8988T (cell line): Measurements from ENCODE around the gene ST8SIA1.
"Not testable (repeated sequence)": the region's sequence is repeated elsewhere in the genome, so short reads cannot be mapped to it uniquely, and the experiment has no call there.

ENCODE experiments used
- DNase-seq: peaks from one replicate; pipeline ENCODE4 v3.0.0; 2011

ST8SIA1 gene

GRCh38 chr12:22334410-22335100, at the start of gene ST8SIA1:
TSS of gene ST8SIA1 (minus strand) at chr12:22334707. CDS start at chr12:22334232, 475 bp downstream.
- no peak for DNase-seq

GRCh38 chr12:22380031-22380430, 45.5 kb upstream of the ST8SIA1 start:
- no peak for DNase-seq

- no peak for DNase-seq
These were observed 43.4 kb upstream of the ST8SIA1 start for GRCh38 chr12:22377731-22378496.

- DNase-seq, result not testable (repeated sequence)
These were observed 42.2 kb upstream of the ST8SIA1 start for GRCh38 chr12:22376596-22377150.

GRCh38 chr12:22374508-22374907, 40.0 kb upstream of the ST8SIA1 start:
- no peak for DNase-seq

GRCh38 chr12:22372277-22372837, 37.9 kb upstream of the ST8SIA1 start:
- DNase-seq, result no peak

- no peak for DNase-seq
These were observed 31.7 kb upstream of the ST8SIA1 start for GRCh38 chr12:22366181-22366580.

GRCh38 chr12:22361785-22362184, 27.3 kb upstream of the ST8SIA1 start:
- no peak for DNase-seq

- DNase-seq, result no peak
These were observed 26.3 kb upstream of the ST8SIA1 start for GRCh38 chr12:22360774-22361173.

GRCh38 chr12:22357531-22357930, 23.0 kb upstream of the ST8SIA1 start:
- DNase-seq, result no peak

GRCh38 chr12:22356231-22356630, 21.7 kb upstream of the ST8SIA1 start:
- DNase-seq, result no peak

GRCh38 chr12:22355011-22355580, 20.6 kb upstream of the ST8SIA1 start:
- no peak for DNase-seq

- DNase-seq, result no peak
These were observed 19.3 kb upstream of the ST8SIA1 start for GRCh38 chr12:22353615-22354325.

- DNase-seq, result no peak
These were observed 16.4 kb upstream of the ST8SIA1 start for GRCh38 chr12:22350886-22351285.

GRCh38 chr12:22348208-22348607, 13.7 kb upstream of the ST8SIA1 start:
- no peak for DNase-seq

GRCh38 chr12:22340143-22340542, 5.6 kb upstream of the ST8SIA1 start:
- no peak for DNase-seq

GRCh38 chr12:22339691-22340090, 5.2 kb upstream of the ST8SIA1 start:
- DNase-seq, result no peak

GRCh38 chr12:22335794-22336166, 1.3 kb upstream of the ST8SIA1 start:
- no peak for DNase-seq

- DNase-seq, result no peak
These were observed 646 bp downstream of the ST8SIA1 start for GRCh38 chr12:22333713-22334409.

GRCh38 chr12:22333186-22333712, 1.3 kb downstream of the ST8SIA1 start:
- DNase-seq, result no peak

GRCh38 chr12:22332202-22332601, 2.3 kb downstream of the ST8SIA1 start:
- no peak for DNase-seq

- DNase-seq, result no peak
These were observed 4.9 kb downstream of the ST8SIA1 start for GRCh38 chr12:22329621-22330020.
